SU-DHL-6 (cell line): Measurements from ENCODE around the gene SMDT1.

ENCODE experiments used
- EZH2phosphoT487 ChIP-seq: fragments of 200-600 bp; sonication (generic), shearing (Covaris generic); conservative IDR thresholded peaks from 2 replicates; pipeline ENCODE4 v1.6.1; 2018; ENCODE audit warnings: mild to moderate bottlenecking, antibody characterized with exemption, low read length, moderate library complexity, mixed read lengths
- TF ChIP-seq, protein P1 (sequence below): fragments of 200-600 bp; sonication (generic); IDR thresholded peaks from one replicate; pipeline ENCODE4 v1.5.1; 2017; ENCODE audit warnings: antibody characterized with exemption, mild to moderate bottlenecking, low read length, moderate library complexity; ENCODE audit not compliant: insufficient read depth, poor library complexity, severe bottlenecking

DNA sequence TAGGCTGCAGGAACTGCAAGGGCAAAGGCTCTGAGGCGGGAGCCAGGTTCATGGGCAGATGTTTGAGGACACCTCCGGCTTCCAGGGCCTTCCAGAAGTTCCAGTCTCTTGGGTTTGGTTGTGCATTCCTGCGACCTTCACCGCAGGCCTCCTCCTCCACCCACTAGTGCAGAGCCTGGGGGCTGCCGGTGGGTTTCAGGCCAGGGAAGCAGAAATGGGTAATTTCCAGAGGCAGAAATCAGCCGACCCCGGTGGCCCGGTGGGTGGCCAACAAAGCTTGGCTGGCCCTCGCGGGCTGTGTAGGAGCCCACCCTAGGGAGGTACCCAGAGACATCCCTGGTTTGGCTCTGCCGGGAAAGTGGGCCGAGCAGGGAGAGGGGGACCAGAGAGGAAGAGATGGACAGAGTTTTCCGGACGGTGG, 5.9 kb upstream of the SMDT1 start:
- TF ChIP-seq, protein P1, sequence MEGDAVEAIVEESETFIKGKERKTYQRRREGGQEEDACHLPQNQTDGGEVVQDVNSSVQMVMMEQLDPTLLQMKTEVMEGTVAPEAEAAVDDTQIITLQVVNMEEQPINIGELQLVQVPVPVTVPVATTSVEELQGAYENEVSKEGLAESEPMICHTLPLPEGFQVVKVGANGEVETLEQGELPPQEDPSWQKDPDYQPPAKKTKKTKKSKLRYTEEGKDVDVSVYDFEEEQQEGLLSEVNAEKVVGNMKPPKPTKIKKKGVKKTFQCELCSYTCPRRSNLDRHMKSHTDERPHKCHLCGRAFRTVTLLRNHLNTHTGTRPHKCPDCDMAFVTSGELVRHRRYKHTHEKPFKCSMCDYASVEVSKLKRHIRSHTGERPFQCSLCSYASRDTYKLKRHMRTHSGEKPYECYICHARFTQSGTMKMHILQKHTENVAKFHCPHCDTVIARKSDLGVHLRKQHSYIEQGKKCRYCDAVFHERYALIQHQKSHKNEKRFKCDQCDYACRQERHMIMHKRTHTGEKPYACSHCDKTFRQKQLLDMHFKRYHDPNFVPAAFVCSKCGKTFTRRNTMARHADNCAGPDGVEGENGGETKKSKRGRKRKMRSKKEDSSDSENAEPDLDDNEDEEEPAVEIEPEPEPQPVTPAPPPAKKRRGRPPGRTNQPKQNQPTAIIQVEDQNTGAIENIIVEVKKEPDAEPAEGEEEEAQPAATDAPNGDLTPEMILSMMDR: no peak
- TF ChIP-seq EZH2phosphoT487: no peak
